ENCODE measurements around the gene PPARD. TPM values are rescaled to one million over a fixed set of nuclear protein-coding genes. Genes with fewer than 3 reads are reported as not detected.

The PPARD gene
- total RNA-seq, 1 experiment from 2014 or later = 26.8 TPM

DNA sequence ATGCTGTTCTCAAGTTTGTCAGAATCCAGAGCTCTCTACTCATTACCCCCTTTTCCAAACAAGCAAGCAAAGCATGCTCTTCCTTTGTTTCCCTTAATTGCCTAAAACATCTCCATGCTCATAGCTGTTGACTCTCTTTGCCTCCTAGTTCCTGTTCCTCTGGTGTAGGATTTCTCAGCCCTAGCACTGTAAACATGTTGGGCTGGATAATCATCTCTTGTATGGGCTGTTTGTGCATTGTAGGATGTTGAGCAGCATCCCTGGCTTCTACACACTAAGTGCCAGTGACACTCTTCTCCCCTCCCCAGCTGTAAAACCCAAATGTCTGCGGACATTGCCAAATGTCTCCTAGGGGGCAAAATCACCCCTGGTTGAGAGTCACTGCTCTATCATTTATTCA, 14.0 kb downstream of the PPARD start:
- Mint-ChIP-seq H3K4me3 (ENCODE audit: low read depth, unreplicated experiment) (no peak overlapping the region), H3K27ac (ENCODE audit: unreplicated experiment) (no peak overlapping the region), H3K36me3 (ENCODE audit: insufficient read depth, unreplicated experiment) (peaks cover 9% of the 10 kb centered on the region), H3K4me1 (ENCODE audit: low read depth, unreplicated experiment) (peaks cover 21% of the 10 kb centered on the region), H3K27me3 (ENCODE audit: unreplicated experiment) (no peaks in the 10 kb centered on the region), H3K9me3 (ENCODE audit: low read depth, unreplicated experiment) (no peaks in the 10 kb centered on the region)
- DNase-seq = no peak
- CTCF ChIA-PET = no interaction called here
- intact Hi-C loops (cut with micrococcal nuclease; ENCODE audit: unreplicated experiment) = no loop called here
- no peak for TF ChIP-seq CTCF (IDR thresholded peaks at IDR 0.05; ENCODE audit: unreplicated experiment)
- BruUV-seq (replicated peaks) = no TSS peak

GRCh38 chr6:35357677-35358076, 15.3 kb downstream of the PPARD start:
- Mint-ChIP-seq H3K4me3 (ENCODE audit: low read depth, unreplicated experiment) (no peak overlapping the region), H3K27ac (ENCODE audit: unreplicated experiment) (no peak overlapping the region), H3K9me3 (ENCODE audit: low read depth, unreplicated experiment) (no peaks in the 10 kb centered on the region), H3K4me1 (ENCODE audit: low read depth, unreplicated experiment) (peaks cover 21% of the 10 kb centered on the region), H3K27me3 (ENCODE audit: unreplicated experiment) (no peaks in the 10 kb centered on the region), H3K36me3 (ENCODE audit: insufficient read depth, unreplicated experiment) (peaks cover 6% of the 10 kb centered on the region)
- no peak for TF ChIP-seq CTCF (IDR thresholded peaks at IDR 0.05; ENCODE audit: unreplicated experiment)
- BruUV-seq (replicated peaks) = no TSS peak
- intact Hi-C loops (cut with micrococcal nuclease; ENCODE audit: unreplicated experiment) = no loop called here
- CTCF ChIA-PET = no interaction called here
- DNase-seq = no peak

GRCh38 chr6:35358086-35358485, 15.7 kb downstream of the PPARD start:
- Mint-ChIP-seq H3K27ac (ENCODE audit: unreplicated experiment) (no peak overlapping the region), H3K36me3 (ENCODE audit: insufficient read depth, unreplicated experiment) (peaks cover 2% of the 10 kb centered on the region), H3K27me3 (ENCODE audit: unreplicated experiment) (no peaks in the 10 kb centered on the region), H3K4me3 (ENCODE audit: low read depth, unreplicated experiment) (no peak overlapping the region), H3K4me1 (ENCODE audit: low read depth, unreplicated experiment) (peaks cover 21% of the 10 kb centered on the region), H3K9me3 (ENCODE audit: low read depth, unreplicated experiment) (no peaks in the 10 kb centered on the region)
- BruUV-seq (replicated peaks) = no TSS peak
- CTCF ChIA-PET = no interaction called here
- intact Hi-C loops (cut with micrococcal nuclease; ENCODE audit: unreplicated experiment) = no loop called here
- TF ChIP-seq CTCF (IDR thresholded peaks at IDR 0.05; ENCODE audit: unreplicated experiment) = no peak
- no peak for DNase-seq

DNA sequence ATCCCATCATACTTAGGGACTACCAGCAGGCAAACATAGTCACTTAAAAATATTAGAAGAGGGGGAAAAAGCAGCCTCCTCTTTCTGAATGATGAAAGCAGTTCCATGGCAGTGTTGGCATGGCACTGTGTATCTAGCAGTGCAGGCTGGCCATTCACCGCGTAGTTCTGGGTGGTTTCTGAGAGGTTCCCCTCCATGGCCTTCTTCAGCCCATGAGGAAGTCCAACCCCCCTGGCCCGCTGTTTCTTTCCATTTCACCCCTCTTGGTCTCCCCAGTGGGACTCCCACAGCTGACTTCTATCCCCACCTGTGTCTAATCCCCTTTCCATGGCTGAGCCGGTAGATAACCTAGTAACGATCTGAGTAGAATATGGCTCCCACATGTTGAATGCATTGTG, 17.0 kb downstream of the PPARD start:
- DNase-seq = no peak
- H3K4me3 Mint-ChIP-seq (ENCODE audit: low read depth, unreplicated experiment) = no peak overlapping the region
- peaks cover 21% of the 10 kb centered on the region for H3K4me1 Mint-ChIP-seq (ENCODE audit: low read depth, unreplicated experiment)
- no peaks in the 10 kb centered on the region for H3K9me3 Mint-ChIP-seq (ENCODE audit: low read depth, unreplicated experiment)
- BruUV-seq (replicated peaks) = no TSS peak
- no peaks in the 10 kb centered on the region for H3K36me3 Mint-ChIP-seq (ENCODE audit: insufficient read depth, unreplicated experiment)
- H3K27me3 Mint-ChIP-seq (ENCODE audit: unreplicated experiment) = no peaks in the 10 kb centered on the region
- CTCF ChIA-PET = no interaction called here
- intact Hi-C loops (cut with micrococcal nuclease; ENCODE audit: unreplicated experiment) = no loop called here
- no peak for TF ChIP-seq CTCF (IDR thresholded peaks at IDR 0.05; ENCODE audit: unreplicated experiment)
- H3K27ac Mint-ChIP-seq (ENCODE audit: unreplicated experiment) = peak overlapping the region; percentile 12

All from Calu3 (cell line).